Sciatic nerve (tissue), 2 donors: ENCODE measurements around the gene MAPKAP1. TPM values are rescaled to one million over a fixed set of nuclear protein-coding genes. Genes with fewer than 3 reads are reported as not detected.

Experiments used
- ATAC-seq: fragments of 200-7000 bp; cut with Tn5 transposase; one replicate; pipeline ENCODE4 v1.9.1; 2020; ENCODE audit warnings: mild to moderate bottlenecking, moderate library complexity
- DNase-seq: peaks from one replicate; pipeline ENCODE4 v3.0.0-alpha.2; 2020; ENCODE audit warnings: low spot score
- intact Hi-C: fragments of 100-400 bp; cut with DNase I; formaldehyde crosslinking; loops from one replicate; pipeline ENCODE4 v1.14.2; 2022
- total RNA-seq: library from RNA; stranded (reverse); fragmentation: NEBNext Ultra II Directional; extraction: Animal tissue kit (Norgen Biotek cat#: 25700); gene quantifications from one replicate; pipeline ENCODE4 v1.2.1, GENCODE V29; 2021
- donor health status: DM: no; HTN: no; CAD: no.
- donor health status: DM: no; HTN: no; CAD: no.

The MAPKAP1 gene
- total RNA-seq, 1 donor from 2014 or later = 54.6 TPM

- no peak for DNase-seq
- ATAC-seq = no peak
- intact Hi-C loops = no loop called here
These were observed 174.0 kb downstream of the MAPKAP1 start for GRCh38 chr9:125532812-125533594.

GRCh38 chr9:125532412-125532811, 174.6 kb downstream of the MAPKAP1 start:
- ATAC-seq (no peak), DNase-seq (no peak)
- intact Hi-C loops = no loop called here

DNA sequence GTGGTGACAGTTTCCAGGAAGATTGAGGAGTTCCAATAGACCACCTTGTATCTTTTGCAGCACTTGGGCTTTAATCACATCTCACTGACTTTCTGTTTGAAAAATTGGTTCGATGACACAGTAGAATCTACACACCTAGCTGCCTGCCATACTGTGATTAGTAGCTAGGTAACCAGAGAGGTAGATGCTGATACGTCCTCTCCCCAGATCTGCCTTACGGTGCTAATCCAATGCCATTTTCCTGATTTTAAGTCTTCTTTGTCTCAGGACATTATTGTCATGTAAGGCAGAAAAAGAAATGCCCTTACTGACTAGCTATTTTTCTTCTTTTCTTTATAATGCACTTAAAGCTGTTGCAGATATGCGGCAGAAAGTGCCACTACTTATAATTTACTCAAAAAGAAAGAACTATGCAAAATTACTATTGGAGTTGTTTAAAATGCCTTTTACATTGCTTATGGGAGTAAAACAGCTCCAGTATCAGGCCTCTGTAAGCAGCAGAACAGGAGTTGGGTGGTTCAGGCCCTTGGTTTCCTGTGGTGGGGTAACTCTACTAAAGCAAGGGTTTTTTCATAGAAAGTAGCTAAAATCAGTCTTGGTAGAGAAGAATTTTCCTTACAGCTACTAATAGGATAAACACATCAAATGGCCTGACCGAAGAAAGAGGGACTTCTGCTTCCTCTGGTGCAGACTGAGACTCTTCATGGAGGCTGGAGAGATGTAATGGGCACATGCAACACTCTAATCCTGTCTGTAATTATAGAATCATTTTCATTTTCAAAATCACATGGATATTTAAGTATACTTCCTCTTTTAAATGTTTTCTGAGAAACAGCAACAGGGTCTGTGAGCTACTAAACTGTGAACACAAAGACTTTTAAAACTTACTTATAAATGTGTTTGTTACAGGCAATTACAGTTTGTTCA, 177.2 kb downstream of the MAPKAP1 start:
- intact Hi-C loops = no loop called here
- DNase-seq = no peak
- ATAC-seq = no peak

GRCh38 chr9:125529107-125529506, 177.9 kb downstream of the MAPKAP1 start:
- no peak for ATAC-seq
- intact Hi-C loops = no loop called here
- no peak for DNase-seq

- ATAC-seq = no peak
- intact Hi-C loops = no loop called here
- DNase-seq = no peak
These were observed 179.5 kb downstream of the MAPKAP1 start for GRCh38 chr9:125527471-125528002.

- ATAC-seq (no peak), DNase-seq (no peak)
- intact Hi-C loops = no loop called here
These were observed 180.9 kb downstream of the MAPKAP1 start for GRCh38 chr9:125525921-125526631.

DNA sequence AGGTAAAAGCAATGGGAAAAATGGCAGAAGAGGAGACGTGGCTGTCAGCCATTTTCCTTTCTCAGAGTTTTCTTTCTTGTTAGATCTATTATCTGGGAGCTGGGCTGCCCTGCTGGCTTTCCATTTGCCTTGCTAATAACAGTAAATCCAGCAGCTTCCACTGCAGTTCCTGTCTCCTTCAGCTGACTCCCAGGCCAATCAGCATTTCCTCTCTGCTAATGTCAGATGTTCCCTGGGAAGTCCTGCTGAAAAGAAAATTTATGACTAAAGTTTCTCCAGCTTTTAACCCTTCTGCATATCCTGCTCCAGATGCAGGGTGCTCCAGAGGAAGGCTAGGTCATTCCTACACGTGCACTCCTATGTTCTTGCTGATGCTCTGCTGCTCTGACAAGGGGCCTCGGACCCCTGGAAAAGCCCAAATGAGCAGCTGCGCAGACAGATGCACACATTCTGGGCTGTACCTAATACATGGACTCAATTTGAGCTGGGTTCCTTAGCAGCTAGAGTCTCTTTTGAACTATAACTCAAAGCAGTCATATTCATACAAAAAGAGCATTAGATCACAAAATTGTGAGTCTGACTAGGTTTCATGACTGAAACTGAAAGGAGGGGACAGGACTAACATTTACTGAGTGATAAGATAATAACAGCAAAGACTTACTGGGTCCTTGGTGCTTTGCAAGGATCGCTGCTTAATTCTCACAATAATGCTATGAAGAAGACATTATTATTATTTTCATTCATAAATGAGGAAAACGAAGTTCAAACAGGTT, 182.2 kb downstream of the MAPKAP1 start:
- no peak for ATAC-seq
- intact Hi-C loops = no loop called here
- no peak for DNase-seq

DNA sequence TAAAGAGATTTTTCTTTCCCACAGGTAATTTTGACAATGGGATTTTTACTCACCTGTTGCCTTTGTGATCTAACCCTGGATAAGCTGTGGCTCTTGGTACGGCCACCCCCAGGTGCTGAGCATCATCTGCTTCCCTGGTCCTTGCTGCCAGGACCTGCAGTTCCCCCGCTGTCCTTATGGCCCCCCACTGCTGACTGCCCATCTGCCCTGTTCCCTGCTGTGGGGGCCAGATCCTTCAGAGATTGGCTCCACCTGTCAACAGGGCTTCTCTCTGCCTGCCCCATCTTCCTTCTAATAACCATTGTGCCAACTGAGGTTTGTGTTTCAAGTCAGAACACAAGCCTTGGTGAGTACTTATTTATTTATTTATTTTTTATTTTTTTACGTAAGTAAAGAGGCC, 183.3 kb downstream of the MAPKAP1 start:
- intact Hi-C loops = no loop called here
- no peak for ATAC-seq
- no peak for DNase-seq

GRCh38 chr9:125522328-125522725, 184.7 kb downstream of the MAPKAP1 start:
- DNase-seq = no peak
- intact Hi-C loops = no loop called here
- ATAC-seq = no peak

DNA sequence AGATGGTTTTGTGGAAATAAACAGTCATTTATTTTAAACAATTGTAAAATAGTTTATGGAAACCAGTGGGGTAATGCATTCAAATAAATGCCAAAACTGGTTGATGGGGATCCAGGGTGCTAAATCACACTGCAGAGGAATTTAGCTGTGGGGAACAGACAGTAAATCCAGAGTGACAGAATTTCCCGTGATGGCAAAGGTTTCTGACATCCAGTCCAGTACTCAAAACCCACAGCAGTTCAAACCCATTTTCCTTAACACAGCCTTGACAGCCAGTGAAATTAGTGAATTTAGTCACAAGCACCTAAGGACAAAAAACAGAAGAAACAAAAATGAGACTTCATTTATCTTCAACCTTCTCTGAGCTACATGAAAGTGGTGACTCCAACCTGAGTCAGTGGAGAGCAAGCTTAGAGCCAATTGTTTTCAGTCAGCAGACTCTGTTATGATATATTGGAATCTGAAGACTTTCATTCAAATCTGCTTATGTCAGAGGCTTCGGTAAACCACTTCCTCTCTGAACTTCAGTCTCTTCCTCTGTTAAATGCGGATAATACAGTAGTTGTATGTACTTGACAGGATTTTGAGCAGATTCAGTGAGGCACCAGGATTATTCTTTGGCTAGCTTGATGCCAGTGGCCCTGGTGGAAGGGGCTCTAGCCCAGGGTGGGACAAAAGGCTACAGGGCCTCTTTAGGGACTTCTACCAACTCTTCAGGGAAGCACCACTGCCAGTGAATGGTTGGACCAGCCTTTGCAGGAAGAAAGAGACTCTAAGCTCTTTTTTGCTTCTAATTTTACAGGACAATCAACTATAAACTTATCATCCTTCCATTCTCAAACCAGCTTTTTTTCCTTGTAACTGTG, 185.3 kb downstream of the MAPKAP1 start:
- no peak for DNase-seq
- no peak for ATAC-seq
- intact Hi-C loops = no loop called here

- intact Hi-C loops = no loop called here
- DNase-seq = no peak
- ATAC-seq = no peak
These were observed 187.3 kb downstream of the MAPKAP1 start for GRCh38 chr9:125519734-125520133.

GRCh38 chr9:125517577-125517976, 189.4 kb downstream of the MAPKAP1 start:
- intact Hi-C loops = no loop called here
- DNase-seq (no peak), ATAC-seq (no peak)

DNA sequence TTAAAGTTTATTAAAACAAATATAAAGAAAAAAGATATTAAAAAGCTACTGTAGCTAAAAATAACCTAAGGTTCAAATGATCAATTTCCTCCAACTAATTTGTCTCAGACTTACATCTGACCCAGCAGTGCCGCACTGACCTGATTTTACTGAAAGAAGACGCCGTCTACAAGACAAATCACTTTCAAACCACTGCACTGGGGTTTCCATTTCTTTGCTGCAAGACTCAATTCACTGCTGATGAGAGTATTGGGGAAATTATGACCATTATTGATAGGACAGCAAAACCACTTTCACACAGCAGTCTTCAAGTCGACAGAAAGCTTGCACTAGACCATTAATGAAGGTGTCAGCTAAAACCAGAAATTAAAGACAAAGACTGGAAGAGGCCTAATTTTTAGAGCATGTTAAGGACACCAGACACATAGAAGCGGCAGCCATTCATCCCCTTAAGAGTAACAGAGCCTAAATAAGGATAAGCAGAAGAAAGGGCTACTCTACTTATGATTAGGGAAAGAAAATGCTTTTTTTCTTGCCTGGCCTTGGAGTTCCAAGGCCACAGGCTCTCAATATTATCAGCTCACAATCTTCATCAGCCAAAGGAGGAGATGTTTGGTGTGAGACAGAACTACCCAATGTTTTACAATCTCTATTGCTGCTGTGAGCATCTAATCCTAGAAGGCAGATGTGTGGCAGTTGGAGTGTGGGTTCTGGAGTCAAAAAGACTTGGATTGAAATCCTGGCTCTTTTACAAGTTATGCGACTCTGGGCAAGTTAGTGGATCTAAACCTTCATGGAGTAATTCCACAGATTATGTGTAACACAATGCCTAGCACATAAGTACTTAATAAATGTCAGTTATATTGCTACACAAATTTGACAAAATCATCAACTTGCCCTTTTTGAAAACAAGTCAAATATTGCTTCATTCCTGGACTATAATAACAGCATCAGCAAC, 190.7 kb downstream of the MAPKAP1 start:
- ATAC-seq (no peak), DNase-seq (no peak)
- intact Hi-C loops = no loop called here

- intact Hi-C loops = no loop called here
- ATAC-seq (no peak), DNase-seq (no peak)
These were observed 191.7 kb downstream of the MAPKAP1 start for GRCh38 chr9:125515281-125515680.

DNA sequence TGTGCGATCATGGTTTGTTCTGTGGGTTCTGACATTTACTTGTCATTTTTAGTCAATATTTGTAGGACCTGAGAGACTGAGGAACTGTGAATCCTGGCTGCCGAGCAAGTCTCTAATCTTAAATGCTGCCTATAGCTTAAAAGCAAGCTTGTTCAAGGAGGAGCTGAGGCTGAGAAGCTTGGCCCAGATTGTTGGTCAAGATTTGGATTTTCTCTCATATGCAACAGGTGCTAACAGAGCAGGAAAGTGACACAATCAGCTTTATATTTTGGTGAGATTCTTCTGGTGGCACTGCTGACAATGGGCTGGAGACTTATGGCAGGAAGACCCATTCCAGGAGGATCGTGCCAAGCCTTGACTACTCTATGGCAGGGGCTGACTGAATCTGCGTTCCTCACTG, 192.5 kb downstream of the MAPKAP1 start:
- intact Hi-C loops = no loop called here
- no peak for ATAC-seq
- DNase-seq = no peak

GRCh38 chr9:125513668-125514413, 193.2 kb downstream of the MAPKAP1 start:
- DNase-seq (no peak), ATAC-seq (no peak)
- intact Hi-C loops = no loop called here
